ENCODE results near the gene ZNF362. TPM values are rescaled to one million over a fixed set of nuclear protein-coding genes. Genes with fewer than 3 reads are reported as not detected.

Gene ZNF362
- total and polyA plus RNA-seq, 2 experiments from 2014 or later = 9.7 to 26.0 TPM

DNA sequence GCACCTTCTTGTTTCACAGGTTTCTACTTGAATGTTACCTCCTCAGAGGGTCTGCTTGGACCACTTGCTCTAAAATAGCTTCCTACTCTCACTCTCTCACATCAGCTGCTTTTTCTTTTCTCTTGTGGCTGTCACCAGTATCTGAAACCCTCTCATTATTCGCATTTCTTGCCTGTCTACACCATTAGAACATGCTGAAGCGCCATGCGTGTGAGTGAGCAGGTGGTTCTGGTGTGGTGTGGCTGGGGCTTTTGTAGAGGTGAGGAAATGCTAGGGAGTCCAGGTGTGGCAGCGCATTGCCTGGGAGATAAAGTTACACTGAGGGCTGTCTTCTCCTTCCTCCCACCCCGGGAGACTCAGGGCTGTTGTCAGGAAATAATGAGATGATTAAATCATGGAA is 4.1 kb downstream of the ZNF362 start:
- no peak overlapping the region for H3K9ac ChIP-seq
- H3F3A ChIP-seq (ENCODE audit: insufficient read depth) = peaks cover 5% of the 10 kb centered on the region; the same call in 1 of the 2 replicates
- H3K4me1 ChIP-seq (ENCODE audit: insufficient read depth) = peaks cover 8% of the 10 kb centered on the region
- H3K9me3 ChIP-seq (ENCODE audit: low read depth) = no peaks in the 10 kb centered on the region
- H3K79me2 ChIP-seq (ENCODE audit: insufficient read depth) = peaks cover 83% of the 10 kb centered on the region
- DNase-seq = no peak
- H2AFZ ChIP-seq = no peak overlapping the region
- no peaks in the 10 kb centered on the region; the same call in 1 of the 2 replicates for H4K20me1 ChIP-seq (ENCODE audit: insufficient read depth)
- H3K36me3 ChIP-seq (ENCODE audit: low read depth) = no peaks in the 10 kb centered on the region
- in situ Hi-C loops (cut with MboI) = no loop called here
- no peak overlapping the region for H3K4me2 ChIP-seq (ENCODE audit: unreplicated experiment)
- TF ChIP-seq EZH2phosphoT487 (IDR thresholded peaks at IDR 0.05; ENCODE audit: insufficient read depth, low read depth) (no peak), EZH2 (IDR thresholded peaks at IDR 0.05; ENCODE audit: insufficient read depth, poor library complexity, severe bottlenecking) (no peak)
- 97 to 98% methylated on average over 5 of the region's 5 CpGs for WGBS, 2 experiments (ENCODE audit: low coverage in 1 of 2, low lambda C conversion rate in 2 of 2, missing lambda C conversion rate in 2 of 2)
- no peaks in the 10 kb centered on the region for H3K9me2 ChIP-seq (ENCODE audit: insufficient read depth)
- H3K4me3 ChIP-seq = no peak overlapping the region
- H3K27ac ChIP-seq = no peak overlapping the region
- no peaks in the 10 kb centered on the region for H3K27me3 ChIP-seq (replicated peaks; ENCODE audit: insufficient read depth)

DNA sequence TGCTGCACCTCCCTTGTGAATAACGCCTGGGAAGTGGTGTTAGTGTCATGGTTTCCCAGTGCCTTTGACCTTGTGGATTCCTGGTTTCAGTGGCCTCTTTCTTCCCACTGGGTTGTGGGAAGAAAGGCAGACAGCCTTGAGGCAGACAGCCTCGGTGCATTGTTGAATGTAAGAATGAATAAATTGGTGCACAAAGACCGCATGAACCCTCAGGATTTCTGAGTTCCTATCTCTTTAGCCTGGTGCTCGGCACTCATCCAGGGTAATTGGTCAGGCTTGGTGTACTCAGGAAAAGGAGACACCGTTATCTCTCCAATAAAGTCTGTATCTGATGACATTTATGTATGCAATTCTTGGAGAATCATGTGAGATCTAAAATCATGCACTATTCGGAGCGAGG is 5.1 kb downstream of the ZNF362 start:
- H3F3A ChIP-seq (ENCODE audit: insufficient read depth) = peaks cover 5% of the 10 kb centered on the region; the same call in 1 of the 2 replicates
- no peak overlapping the region for H3K9ac ChIP-seq
- H3K4me3 ChIP-seq = no peak overlapping the region
- 96% methylated on average over 7 of the region's 7 CpGs for WGBS, 2 experiments (ENCODE audit: low coverage in 1 of 2, low lambda C conversion rate in 2 of 2, missing lambda C conversion rate in 2 of 2)
- no peak for DNase-seq
- H3K79me2 ChIP-seq (ENCODE audit: insufficient read depth) = peaks cover 92% of the 10 kb centered on the region
- H2AFZ ChIP-seq = no peak overlapping the region
- H3K4me1 ChIP-seq (ENCODE audit: insufficient read depth) = peaks cover 8% of the 10 kb centered on the region
- no peaks in the 10 kb centered on the region for H3K9me2 ChIP-seq (ENCODE audit: insufficient read depth)
- no peaks in the 10 kb centered on the region for H3K9me3 ChIP-seq (ENCODE audit: low read depth)
- no peaks in the 10 kb centered on the region for H3K36me3 ChIP-seq (ENCODE audit: low read depth)
- H4K20me1 ChIP-seq (ENCODE audit: insufficient read depth) = no peaks in the 10 kb centered on the region; the same call in 1 of the 2 replicates
- no peak for TF ChIP-seq EZH2phosphoT487 (IDR thresholded peaks at IDR 0.05; ENCODE audit: insufficient read depth, low read depth)
- TF ChIP-seq EZH2 (IDR thresholded peaks at IDR 0.05; ENCODE audit: insufficient read depth, poor library complexity, severe bottlenecking) = no peak
- H3K27me3 ChIP-seq (replicated peaks; ENCODE audit: insufficient read depth) = no peaks in the 10 kb centered on the region
- no peak overlapping the region for H3K27ac ChIP-seq
- in situ Hi-C loops (cut with MboI) = no loop called here
- no peak overlapping the region for H3K4me2 ChIP-seq (ENCODE audit: unreplicated experiment)

DNA sequence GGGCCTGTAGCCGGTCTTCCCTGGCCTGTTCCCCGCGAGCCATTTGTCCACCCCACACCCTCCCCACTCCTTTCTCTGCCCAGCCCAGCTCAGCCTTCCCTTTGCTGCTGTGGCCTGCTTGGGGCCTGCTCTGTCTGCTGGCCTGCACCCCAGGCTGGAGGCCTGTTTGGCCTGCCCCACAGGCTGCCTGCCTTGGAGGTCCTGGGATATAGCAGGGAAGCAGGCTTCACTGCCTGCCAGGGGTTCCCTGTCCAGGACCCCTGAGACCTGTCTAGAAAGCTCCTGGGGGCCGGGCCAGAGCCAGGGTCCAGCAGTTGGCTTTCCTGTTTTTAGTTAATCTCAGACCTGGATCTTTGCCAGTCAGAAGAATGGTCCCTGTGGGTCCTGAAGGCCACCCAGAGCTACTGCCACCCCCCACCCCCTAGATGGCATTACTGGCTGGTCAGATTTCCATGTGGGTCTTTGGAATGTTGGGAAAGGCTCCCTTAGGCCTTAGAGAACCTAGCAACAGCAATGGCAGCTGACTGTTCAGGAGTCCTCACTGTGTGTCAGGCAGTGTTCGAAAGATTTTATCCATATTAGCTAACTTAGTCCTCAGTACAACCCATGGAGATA is 7.7 kb downstream of the ZNF362 start:
- Histone ChIP-seq H3K4me3 (no peak overlapping the region), H3K27me3 (replicated peaks; ENCODE audit: insufficient read depth) (no peaks in the 10 kb centered on the region), H3K27ac (no peak overlapping the region), H3K9me3 (ENCODE audit: low read depth) (no peaks in the 10 kb centered on the region), H3F3A (ENCODE audit: insufficient read depth) (no peaks in the 10 kb centered on the region), H3K4me2 (ENCODE audit: unreplicated experiment) (no peak overlapping the region), H3K9ac (no peak overlapping the region), H3K9me2 (ENCODE audit: insufficient read depth) (no peaks in the 10 kb centered on the region), H2AFZ (no peak overlapping the region), H4K20me1 (ENCODE audit: insufficient read depth) (peaks cover 5% of the 10 kb centered on the region; the same call in 1 of the 2 replicates), H3K79me2 (ENCODE audit: insufficient read depth) (peaks cover 80% of the 10 kb centered on the region), H3K4me1 (ENCODE audit: insufficient read depth) (no peaks in the 10 kb centered on the region), H3K36me3 (ENCODE audit: low read depth) (no peaks in the 10 kb centered on the region)
- in situ Hi-C loops (cut with MboI) = no loop called here
- DNase-seq = no peak
- 95 to 96% methylated on average over 5 of the region's 5 CpGs for WGBS, 2 experiments (ENCODE audit: low coverage in 1 of 2, low lambda C conversion rate in 2 of 2, missing lambda C conversion rate in 2 of 2)
- TF ChIP-seq EZH2 (IDR thresholded peaks at IDR 0.05; ENCODE audit: insufficient read depth, poor library complexity, severe bottlenecking) = no peak
- no peak for TF ChIP-seq EZH2phosphoT487 (IDR thresholded peaks at IDR 0.05; ENCODE audit: insufficient read depth, low read depth)

DNA sequence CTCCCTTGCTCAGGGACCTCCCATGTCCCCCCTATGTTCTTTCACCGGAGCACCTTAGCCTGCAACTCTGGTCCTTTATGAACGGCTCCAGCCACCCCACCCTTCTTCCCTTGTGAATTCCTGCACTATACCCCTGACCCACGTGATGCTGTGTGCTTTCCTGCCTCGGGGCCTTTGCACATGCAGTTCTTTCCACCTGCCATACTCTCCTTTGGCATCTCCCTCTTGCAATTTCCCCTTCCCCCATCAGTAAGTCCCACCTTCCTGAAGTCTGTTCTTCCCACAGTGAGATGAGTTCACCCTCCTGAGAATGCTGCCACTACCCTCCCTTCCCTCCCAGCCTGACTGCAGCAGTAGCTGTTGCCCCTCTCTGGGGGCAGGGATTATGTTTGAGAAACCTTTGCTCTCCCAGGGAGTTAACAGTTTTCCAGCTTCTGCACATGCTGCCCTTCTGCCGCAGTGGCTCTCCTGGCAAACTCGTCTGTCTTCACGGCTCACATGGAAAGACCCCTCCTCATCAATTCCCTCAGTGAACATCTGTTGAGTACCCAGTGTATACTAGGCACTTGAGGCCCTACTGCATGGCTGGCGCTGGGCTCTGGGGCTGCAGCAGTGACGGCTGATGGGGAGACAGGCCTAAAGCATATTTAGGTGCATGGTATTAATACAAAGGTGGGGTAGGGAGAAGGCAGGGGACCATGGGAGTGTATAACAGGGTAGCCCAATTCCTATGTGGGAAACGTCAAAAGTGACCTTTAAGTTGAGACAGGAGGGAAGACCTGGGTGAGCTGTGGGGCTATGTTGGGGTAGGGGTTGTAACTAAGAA is 9.7 kb downstream of the ZNF362 start:
- peaks cover 66% of the 10 kb centered on the region for H3K79me2 ChIP-seq (ENCODE audit: insufficient read depth)
- H3F3A ChIP-seq (ENCODE audit: insufficient read depth) = no peaks in the 10 kb centered on the region
- H3K27ac ChIP-seq = no peak overlapping the region
- in situ Hi-C loops (cut with MboI) = no loop called here
- no peak overlapping the region for H3K9ac ChIP-seq
- TF ChIP-seq EZH2 (IDR thresholded peaks at IDR 0.05; ENCODE audit: insufficient read depth, poor library complexity, severe bottlenecking) (no peak), EZH2phosphoT487 (IDR thresholded peaks at IDR 0.05; ENCODE audit: insufficient read depth, low read depth) (no peak)
- H3K27me3 ChIP-seq (replicated peaks; ENCODE audit: insufficient read depth) = no peaks in the 10 kb centered on the region
- H3K36me3 ChIP-seq (ENCODE audit: low read depth) = no peaks in the 10 kb centered on the region
- H2AFZ ChIP-seq = no peak overlapping the region
- no peak overlapping the region for H3K4me3 ChIP-seq
- 65 to 68% methylated on average over 10 of the region's 10 CpGs for WGBS, 2 experiments (ENCODE audit: low coverage in 1 of 2, low lambda C conversion rate in 2 of 2, missing lambda C conversion rate in 2 of 2)
- peaks cover 5% of the 10 kb centered on the region; the same call in 1 of the 2 replicates for H4K20me1 ChIP-seq (ENCODE audit: insufficient read depth)
- no peaks in the 10 kb centered on the region for H3K4me1 ChIP-seq (ENCODE audit: insufficient read depth)
- no peaks in the 10 kb centered on the region for H3K9me3 ChIP-seq (ENCODE audit: low read depth)
- no peak overlapping the region for H3K4me2 ChIP-seq (ENCODE audit: unreplicated experiment)
- DNase-seq = no peak
- H3K9me2 ChIP-seq (ENCODE audit: insufficient read depth) = no peaks in the 10 kb centered on the region
